T-helper 1 cell treated with Interleukin-12 subunit alpha and Interleukin-12 subunit beta and Interleukin-4 antibody, amounts not matched to agents 30 μg/mL and 1 μg/mL, for 36 hours (primary cell): Measurements from ENCODE around the gene TCIRG1.

Experiments used
- H3K27ac Mint-ChIP-seq: one replicate; pipeline ENCODE4 v1.8.0; 2021; ENCODE audit warnings: mild to moderate bottlenecking, mixed read lengths
- H3K27me3 Mint-ChIP-seq: one replicate; pipeline ENCODE4 v1.8.0; 2021; ENCODE audit warnings: low read depth, mixed read lengths
- H3K36me3 Mint-ChIP-seq: one replicate; pipeline ENCODE4 v1.8.0; 2021; ENCODE audit warnings: low read depth, mixed read lengths
- H3K4me1 Mint-ChIP-seq: one replicate; pipeline ENCODE4 v1.8.0; 2021; ENCODE audit warnings: low read depth, mixed read lengths
- H3K4me3 Mint-ChIP-seq: one replicate; pipeline ENCODE4 v1.8.0; 2021; ENCODE audit warnings: mild to moderate bottlenecking, moderate library complexity, mixed read lengths
- H3K9me3 Mint-ChIP-seq: one replicate; pipeline ENCODE4 v1.8.0; 2021; ENCODE audit warnings: mixed read lengths

The TCIRG1 gene

DNA sequence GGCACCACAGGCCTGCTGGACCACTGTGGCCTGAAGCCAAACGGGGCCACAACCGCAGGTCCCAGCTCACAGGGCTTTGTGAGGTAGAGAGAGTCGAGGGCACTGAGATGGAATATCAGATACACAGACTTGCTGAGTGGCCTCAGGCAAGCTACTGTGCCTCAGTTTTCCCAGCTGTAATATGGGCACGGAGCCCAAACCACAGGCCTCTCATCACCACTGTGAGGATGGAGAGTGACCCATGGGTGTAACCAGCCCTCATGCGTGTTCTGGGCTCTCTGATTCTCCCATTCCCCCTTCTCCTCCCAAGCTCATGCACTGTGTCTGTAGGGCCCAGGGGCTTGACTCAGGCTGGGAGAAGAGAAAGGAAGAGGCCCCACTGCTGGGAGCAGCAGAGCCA is 39.1 kb upstream of the TCIRG1 start:
- no peak overlapping the region for H3K4me3 Mint-ChIP-seq
- no peaks in the 10 kb centered on the region for H3K9me3 Mint-ChIP-seq
- H3K27ac Mint-ChIP-seq, result no peak overlapping the region
- H3K36me3 Mint-ChIP-seq, result peaks cover 8% of the 10 kb centered on the region
- peaks cover 27% of the 10 kb centered on the region for H3K4me1 Mint-ChIP-seq
- no peaks in the 10 kb centered on the region for H3K27me3 Mint-ChIP-seq

DNA sequence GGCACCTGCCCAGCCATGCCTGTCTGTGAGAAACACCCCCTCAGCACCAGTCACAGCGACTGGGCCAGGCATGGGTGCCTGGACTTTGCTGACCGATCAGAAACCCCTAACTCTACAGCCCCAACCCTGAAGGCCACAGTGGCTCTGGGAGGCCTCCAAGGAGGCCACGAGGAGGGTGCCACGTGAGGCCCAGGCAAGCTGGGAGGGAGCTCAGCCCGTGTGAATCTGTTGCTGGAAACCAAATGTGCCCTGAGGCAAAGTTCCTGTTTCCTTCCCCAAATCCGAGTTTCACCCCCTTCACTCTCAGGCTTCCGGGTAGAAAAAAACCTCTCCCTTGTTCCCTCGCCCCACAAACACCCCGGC is 36.3 kb upstream of the TCIRG1 start:
- Mint-ChIP-seq H3K36me3 (peaks cover 2% of the 10 kb centered on the region), H3K27ac (no peak overlapping the region), H3K4me3 (peak overlapping the region; percentile 82), H3K9me3 (no peaks in the 10 kb centered on the region), H3K27me3 (no peaks in the 10 kb centered on the region), H3K4me1 (peaks cover 21% of the 10 kb centered on the region)

DNA sequence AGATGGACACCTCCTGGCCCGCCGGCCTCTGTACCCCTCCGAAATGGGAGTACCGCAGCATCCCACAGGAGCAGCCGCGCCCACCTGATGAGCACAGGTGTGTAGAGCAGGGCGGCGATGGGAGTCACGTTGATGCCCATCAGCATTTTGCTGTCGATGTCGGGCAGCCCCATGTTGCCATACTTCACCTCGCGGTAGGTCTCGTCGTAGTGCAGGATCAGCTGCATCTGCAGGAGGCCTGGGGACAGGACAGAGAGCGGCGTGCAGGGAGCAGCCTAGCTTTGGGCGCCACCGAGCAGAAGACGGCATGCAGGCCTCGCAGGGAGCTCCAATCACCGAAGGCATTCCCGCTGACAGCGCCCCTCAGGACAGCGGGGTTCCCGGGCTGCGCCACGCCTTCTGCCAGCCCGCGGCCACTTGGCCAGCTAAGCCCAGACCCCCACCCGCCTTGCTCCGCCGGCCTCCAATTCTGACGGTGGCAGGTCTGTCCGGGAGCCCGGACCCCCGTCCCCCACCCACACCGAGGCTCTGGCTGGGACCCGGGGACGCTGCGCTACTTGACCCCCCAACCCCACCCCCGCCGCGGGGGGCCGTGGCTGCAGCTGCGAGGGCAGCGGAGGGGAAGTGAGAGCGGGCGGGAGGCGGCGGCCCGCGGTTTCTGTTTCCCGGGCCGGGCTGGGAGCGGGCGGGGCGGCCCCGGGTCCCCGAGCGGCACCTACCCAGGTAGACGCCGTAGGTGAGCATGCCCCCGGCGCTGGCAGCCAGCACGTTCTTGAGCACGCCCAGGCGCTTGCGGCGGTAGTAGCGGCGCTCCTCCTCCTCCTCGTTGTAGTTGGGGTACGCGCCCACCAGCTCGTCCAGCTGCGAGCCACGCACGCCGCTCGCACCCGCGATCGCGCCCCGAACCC is 35.6 kb upstream of the TCIRG1 start:
- no peaks in the 10 kb centered on the region for H3K9me3 Mint-ChIP-seq
- peaks cover 2% of the 10 kb centered on the region for H3K36me3 Mint-ChIP-seq
- no peak overlapping the region for H3K27ac Mint-ChIP-seq
- peak overlapping the region; percentile 82 for H3K4me3 Mint-ChIP-seq
- H3K27me3 Mint-ChIP-seq, result no peaks in the 10 kb centered on the region
- H3K4me1 Mint-ChIP-seq, result peaks cover 19% of the 10 kb centered on the region

DNA sequence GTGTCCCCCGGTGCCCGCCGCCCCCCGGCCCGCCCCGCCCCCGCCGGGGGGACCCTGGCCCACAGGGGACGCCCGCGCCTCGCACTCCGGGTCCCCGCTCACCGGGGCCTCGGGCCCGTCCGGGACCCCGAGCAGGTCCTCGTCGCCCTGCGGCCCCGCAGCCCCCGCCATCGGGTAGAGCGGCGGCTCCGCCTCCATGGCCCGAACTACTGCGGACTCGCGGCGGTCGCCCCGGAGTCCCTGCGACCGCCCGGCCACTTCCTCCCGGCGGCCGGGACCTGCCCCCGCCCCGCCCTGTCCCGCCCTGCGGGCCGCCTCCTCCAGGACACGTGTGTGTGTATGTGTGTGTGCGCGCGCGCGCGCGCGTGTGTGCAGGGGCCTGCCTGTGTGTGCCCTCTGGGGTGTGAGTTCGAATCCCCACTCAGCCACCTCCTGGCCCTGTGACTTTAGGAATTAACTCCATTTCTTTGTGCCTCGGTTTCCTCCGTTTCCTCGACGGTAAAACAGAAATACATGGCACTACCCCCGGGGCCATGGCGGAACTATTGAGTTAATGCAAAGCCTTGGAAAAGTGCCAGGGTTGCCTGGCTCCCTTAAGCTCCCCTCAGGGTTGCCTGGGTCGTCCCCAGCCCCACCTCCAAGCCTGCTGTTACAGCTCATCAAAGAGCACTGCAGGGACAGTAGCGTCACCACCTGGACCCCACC is 34.8 kb upstream of the TCIRG1 start, which contains the start of gene UNC93B1:
TSS of gene UNC93B1 (minus strand) at position 252 of the 705 bp plus-strand sequence. CDS start at position 198, 54 bp downstream.
- peak within 1 kb of the TSS; percentile 81 for H3K27ac Mint-ChIP-seq
- no peaks in the 10 kb centered on the region for H3K9me3 Mint-ChIP-seq
- peaks cover 16% of the 10 kb centered on the region for H3K4me1 Mint-ChIP-seq
- peak within 1 kb of the TSS; percentile 89 for H3K4me3 Mint-ChIP-seq
- peaks cover 2% of the 10 kb centered on the region for H3K36me3 Mint-ChIP-seq
- no peaks in the 10 kb centered on the region for H3K27me3 Mint-ChIP-seq

DNA sequence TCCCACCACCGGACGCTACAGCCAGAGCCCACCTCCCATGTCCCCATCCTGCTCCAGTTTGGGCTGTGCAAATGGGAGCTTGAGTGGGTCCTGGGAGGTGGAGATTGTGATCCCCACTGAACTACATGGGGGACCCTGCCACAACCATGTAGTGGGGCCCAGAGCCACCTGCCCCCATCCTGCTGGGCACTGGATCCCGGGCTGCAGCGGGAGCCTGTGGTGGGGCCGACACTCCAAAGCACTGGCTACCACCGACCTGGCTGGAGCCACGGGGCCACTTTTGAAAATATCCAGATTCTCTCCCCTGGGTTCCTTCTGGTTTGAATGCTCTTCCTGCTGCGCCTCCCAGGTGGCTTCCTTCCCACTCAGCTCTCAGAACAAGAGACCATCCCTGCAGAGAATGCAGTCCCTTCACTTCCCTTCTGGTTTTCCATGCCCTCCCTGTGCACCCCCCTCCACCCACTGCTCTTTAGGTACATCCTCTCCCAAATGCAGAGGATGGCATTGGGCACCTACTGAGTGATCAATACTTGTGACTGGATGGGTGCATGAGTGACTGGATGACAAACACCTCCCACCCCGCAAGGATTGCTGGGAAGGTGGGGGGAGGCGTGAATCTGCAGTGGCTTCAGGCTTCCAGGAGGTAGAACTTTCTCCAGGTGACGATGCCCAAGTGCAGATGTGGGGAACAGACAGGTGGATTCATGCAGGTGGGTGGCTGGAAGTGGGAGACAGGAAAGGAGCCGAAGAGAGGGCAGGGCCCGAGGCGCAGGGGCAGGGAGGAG is 34.1 kb upstream of the TCIRG1 start:
- H3K4me1 Mint-ChIP-seq, result peaks cover 21% of the 10 kb centered on the region
- H3K36me3 Mint-ChIP-seq, result peaks cover 2% of the 10 kb centered on the region
- no peaks in the 10 kb centered on the region for H3K27me3 Mint-ChIP-seq
- peak overlapping the region; percentile 89 for H3K4me3 Mint-ChIP-seq
- peak overlapping the region; percentile 81 for H3K27ac Mint-ChIP-seq
- no peaks in the 10 kb centered on the region for H3K9me3 Mint-ChIP-seq

DNA sequence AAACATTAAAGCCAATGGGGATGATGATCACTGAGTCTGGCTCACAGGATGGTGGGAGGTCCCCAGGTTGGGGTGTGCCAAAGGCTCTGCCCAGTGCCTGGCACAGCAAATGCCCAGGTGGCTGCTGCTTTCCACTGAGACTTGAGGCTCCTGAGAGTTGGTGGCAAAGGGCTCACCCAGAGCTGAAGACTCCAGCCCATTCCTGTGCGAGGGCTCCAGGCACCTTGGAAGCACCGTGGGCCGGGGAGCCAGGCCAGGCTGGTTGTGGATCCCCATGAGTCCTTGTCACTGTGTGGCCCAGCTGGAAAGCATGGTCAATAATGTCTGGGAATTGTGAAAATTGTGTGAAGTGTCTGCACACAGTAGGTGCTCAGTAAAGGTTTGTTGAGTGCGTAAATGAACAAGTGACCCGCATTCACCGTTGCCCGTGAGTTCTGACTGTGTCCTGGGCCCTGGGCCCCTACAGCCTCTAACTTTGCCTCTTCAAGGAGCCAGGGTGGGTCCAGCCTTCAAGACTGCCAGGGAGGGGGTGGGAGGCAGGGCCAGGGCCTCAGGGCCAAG is 32.1 kb upstream of the TCIRG1 start:
- Mint-ChIP-seq H3K27ac (no peak overlapping the region), H3K9me3 (no peaks in the 10 kb centered on the region), H3K36me3 (peaks cover 2% of the 10 kb centered on the region), H3K4me3 (no peak overlapping the region), H3K4me1 (peaks cover 21% of the 10 kb centered on the region), H3K27me3 (no peaks in the 10 kb centered on the region)

DNA sequence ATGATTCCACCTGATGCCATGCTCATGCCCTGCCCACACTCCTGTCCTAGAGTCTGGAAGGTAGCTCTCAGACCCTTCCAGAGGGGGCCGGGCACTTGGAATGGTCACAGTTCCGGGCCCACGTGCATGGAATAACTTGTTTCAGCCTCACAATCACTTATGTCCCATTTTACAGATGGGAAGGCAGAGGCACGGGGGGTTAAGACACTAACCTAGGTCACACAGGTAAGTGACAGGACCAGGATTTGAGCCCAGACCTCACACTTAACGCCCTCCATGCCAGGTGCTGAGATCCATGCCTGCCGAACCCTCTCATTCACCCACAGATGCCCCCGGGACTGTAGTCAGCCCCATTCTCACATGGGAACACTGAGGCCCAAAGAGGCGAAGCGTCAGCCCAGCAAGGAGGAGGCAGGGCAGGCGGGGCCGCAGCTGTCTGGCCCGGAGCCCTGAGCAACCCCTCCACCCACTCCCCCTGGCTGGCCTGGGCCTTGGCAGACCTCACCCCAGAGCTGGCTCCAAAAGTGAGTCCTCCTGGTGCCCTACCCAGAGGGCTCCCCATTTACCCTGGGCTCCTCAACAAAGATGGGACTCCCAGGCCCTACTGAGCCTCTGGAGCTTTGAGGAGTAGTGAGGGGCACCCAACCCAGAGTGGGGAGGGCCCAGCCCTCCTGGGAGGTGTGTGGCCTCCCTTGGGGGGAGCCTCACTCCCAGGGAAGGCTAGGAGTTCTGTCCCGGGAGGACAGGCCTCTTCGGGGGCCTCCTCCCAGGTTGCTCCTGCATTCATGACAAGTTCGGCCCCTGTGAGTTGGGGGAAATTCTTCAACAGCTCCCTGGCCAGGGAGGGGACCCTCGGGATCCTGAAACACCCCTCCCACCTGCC is 31.1 kb upstream of the TCIRG1 start:
- Mint-ChIP-seq H3K4me1 (peaks cover 14% of the 10 kb centered on the region), H3K27ac (no peak overlapping the region), H3K4me3 (no peak overlapping the region), H3K36me3 (no peaks in the 10 kb centered on the region), H3K9me3 (no peaks in the 10 kb centered on the region), H3K27me3 (no peaks in the 10 kb centered on the region)

DNA sequence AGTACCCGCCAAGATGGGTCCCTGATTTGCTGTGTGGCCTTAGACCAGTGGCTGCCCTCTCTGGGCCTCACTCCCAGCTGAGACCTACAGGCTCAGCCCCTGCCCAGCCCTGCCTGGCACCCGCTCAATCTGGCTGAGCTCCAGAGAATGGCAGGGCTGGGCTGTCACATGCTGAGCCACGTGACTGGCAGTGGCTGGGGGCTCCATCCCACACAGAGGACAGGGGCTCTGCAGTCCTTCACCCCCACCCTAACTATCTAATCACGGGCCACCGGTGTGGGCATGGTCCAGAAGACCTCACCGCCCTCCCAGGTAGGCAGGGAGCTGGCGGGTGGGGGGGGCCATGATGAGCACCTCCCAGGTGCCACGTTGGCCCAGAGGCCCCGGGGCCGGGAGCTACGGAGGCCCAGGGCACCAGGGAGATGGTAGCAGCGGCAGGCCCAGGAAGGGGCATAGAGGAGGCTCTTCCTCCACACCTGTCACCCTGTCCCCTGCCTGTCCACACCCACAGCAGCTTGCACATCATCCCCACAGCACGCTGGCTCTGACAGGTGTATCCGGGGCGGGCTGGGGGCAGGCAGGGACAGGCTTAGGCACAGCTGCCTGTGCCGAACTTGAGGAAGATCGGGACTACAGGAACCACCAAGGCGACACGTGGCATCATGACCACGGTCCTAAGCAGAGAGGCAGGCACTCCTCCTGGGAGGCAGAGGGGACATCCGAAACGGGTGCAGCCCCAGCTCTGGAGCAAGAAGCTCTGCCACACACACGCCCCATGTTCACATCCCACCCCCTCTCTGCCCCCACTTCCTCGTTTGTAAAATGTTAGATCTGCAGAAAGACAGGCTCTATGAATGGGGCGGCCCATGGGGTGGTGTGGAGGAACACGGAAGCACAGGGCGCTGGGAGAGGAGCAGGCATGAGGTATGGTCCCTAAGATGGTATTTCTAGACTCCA is 30.2 kb upstream of the TCIRG1 start:
- Mint-ChIP-seq H3K4me1 (peaks cover 12% of the 10 kb centered on the region), H3K36me3 (no peaks in the 10 kb centered on the region), H3K4me3 (no peak overlapping the region), H3K27me3 (no peaks in the 10 kb centered on the region), H3K27ac (no peak overlapping the region), H3K9me3 (no peaks in the 10 kb centered on the region)

DNA sequence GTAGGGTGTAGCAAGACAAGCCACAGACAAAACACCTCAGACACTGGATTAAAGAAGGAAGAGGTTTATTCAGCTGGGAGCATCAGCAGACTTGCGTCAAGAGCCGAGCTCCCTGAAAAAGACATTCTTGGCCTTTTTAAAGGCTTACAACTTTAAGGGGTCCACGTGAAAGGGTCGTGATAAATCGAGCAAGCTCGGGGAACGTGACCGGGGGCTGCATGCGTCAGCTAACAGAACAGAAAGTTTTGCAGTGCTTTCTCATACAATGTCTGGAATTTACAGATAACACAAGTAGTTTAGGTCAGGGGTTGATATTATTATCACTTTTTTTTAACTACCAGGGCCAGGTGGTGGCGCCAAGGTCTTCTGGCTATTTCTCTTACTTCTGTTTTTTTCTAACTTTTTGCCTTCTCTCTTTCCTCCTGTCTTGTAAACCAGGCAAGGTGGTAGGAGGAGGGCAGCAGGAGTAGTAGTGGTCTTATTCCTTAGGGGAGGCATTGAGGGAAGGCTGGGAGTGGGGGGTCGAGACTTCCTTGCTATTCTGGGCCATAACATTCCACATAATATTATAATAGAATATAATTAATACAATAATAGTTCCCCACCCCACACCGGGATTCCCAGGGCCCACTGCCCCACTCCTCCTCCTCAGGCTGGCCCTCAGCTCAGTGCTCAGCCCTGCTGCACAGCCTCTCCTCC is 29.3 kb upstream of the TCIRG1 start:
- Mint-ChIP-seq H3K27me3 (no peaks in the 10 kb centered on the region), H3K4me1 (peaks cover 10% of the 10 kb centered on the region), H3K27ac (no peak overlapping the region), H3K36me3 (no peaks in the 10 kb centered on the region), H3K9me3 (no peaks in the 10 kb centered on the region), H3K4me3 (no peak overlapping the region)

DNA sequence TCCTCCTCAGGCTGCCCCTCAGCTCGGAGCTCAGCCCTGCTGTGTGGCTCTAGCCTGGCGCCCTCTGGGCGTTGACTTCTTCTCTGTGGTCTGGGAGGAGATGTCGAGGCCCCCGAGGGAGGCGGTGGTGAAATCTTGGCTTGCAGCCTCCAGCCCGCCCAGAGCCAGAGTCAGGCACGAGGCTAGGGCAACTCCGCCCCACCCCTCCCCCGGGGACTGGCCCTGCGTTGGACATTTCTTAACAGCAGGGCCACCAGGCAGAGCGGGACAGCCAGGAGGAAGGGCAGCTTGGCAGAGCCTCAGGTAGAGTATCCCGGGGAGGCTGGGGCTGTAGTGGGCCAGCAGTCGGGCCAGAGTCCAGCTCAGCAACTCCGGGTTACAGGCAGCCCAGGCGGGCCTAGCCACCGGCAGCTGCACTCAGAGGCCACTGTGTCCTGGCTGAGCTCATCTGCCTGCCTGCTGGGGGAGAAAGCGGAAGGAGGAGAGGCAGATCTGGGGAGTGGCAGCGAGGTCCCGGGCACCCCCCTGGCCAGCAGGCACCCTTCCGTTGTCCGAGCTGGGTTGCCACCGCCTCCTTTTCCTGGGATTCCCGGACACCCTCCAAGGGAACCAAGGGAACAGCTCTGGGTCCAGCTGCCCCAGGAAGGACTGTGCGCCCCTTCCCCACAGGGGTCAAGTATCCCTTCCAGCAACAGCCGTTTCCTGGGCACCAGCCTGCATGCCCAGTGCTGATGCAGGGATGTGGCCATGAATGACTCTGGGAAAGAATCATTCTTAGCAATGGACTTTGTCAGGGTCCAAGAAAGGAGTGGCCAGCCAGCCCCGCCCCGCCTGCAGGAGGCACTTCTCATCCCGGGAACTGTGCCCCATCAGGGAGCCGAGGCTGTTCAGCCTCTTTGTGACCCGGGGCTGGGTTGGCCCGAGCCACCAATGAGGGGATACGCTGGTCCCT is 28.5 kb upstream of the TCIRG1 start, which contains the start of gene ALDH3B1:
TSS of gene ALDH3B1 (plus strand) at position 238 of the 952 bp plus-strand sequence. CDS start 4,971 bp downstream, outside the sequence.
- H3K4me3 Mint-ChIP-seq, result no peak within 1 kb of the TSS
- no peaks in the 10 kb centered on the region for H3K36me3 Mint-ChIP-seq
- no peak within 1 kb of the TSS for H3K27ac Mint-ChIP-seq
- H3K9me3 Mint-ChIP-seq, result no peaks in the 10 kb centered on the region
- peaks cover 6% of the 10 kb centered on the region for H3K4me1 Mint-ChIP-seq
- no peaks in the 10 kb centered on the region for H3K27me3 Mint-ChIP-seq

DNA sequence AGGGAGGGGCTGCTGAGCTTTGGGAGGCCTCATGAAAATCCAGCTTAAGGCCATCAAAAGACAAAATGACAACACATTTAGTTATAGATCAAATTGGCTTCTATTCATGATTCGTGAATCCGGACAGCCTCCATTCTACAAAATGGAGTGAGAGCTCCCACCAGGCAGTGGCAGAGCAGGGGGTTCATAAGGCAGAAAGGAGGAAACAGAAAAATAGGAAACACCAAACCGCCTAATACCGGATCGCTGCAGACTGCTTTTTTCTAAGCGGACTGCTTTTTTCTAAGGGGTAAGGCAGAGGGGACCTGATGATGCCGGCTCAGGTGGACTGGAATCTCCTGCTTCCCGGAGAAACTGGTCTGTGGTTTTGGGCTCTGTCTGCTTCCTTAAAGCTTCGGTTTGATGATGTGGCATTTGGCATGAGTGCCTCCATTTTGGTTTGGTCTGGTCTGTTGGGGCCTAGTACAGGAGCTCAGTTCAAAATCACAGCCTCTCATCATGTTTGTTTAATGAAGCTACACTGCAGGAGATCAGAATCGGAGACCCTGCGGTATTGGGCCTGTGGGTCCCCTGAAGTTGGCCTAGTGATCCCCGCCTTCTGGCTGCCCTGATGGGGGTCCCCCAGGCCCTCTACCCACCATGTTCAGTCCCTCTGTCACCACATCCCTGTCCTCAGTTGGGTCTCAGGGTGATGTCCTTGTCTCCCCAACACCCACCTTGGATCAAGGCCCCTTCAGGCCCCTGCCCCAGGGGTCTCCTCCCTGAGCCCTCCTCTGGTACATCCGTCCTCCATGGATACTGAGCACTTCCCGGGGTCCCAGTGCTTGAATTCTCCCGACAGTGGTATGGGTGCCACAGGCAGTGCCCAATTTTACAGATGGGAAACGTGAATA is 27.5 kb upstream of the TCIRG1 start:
- Mint-ChIP-seq H3K27me3 (no peaks in the 10 kb centered on the region), H3K27ac (no peak overlapping the region), H3K4me3 (no peak overlapping the region), H3K36me3 (no peaks in the 10 kb centered on the region), H3K4me1 (peaks cover 5% of the 10 kb centered on the region), H3K9me3 (no peaks in the 10 kb centered on the region)
